ENCODE results near the gene NPC2.

DNA sequence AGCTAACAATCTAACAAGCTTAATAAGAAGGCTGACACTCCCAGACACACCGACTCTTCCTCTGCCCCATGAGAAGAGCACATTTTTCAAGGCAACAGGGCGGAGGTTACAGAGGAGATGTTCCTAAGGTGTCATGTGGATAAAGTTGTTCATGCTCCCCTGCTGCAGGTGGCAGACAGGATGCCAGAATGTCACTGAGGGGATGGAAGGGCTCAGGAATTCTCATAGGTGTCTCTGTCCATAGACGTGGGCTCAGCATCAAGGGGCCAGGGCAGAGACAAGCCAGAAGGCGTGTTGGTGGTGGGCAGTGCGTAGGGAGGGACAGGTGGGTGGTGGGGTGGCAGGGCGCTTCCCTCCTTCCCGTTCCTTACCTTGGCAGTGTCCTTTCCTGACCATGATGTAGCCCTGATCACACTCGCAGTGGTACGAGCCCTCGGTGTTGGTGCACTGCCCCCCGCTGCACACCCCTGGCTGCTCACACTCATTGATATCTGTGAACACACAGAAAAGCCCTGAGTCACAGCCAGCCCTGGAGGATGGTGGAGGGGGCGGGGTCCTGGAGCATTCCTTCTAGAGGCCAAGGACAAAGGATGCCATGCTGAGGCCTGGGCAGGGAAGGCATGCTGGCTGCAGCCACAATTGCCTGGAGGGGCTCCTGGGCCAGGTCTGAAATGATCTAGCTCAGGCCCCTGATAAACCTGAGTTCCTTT is 23.5 kb upstream of the NPC2 start:
- TF ChIP-seq, protein P1, sequence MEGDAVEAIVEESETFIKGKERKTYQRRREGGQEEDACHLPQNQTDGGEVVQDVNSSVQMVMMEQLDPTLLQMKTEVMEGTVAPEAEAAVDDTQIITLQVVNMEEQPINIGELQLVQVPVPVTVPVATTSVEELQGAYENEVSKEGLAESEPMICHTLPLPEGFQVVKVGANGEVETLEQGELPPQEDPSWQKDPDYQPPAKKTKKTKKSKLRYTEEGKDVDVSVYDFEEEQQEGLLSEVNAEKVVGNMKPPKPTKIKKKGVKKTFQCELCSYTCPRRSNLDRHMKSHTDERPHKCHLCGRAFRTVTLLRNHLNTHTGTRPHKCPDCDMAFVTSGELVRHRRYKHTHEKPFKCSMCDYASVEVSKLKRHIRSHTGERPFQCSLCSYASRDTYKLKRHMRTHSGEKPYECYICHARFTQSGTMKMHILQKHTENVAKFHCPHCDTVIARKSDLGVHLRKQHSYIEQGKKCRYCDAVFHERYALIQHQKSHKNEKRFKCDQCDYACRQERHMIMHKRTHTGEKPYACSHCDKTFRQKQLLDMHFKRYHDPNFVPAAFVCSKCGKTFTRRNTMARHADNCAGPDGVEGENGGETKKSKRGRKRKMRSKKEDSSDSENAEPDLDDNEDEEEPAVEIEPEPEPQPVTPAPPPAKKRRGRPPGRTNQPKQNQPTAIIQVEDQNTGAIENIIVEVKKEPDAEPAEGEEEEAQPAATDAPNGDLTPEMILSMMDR (IDR thresholded peaks at IDR 0.05 in 4 of 5, conservative IDR thresholded peaks at IDR 0.05 in 1 of 5), result no peak
- no peak for TF ChIP-seq POLR2A (IDR thresholded peaks at IDR 0.05)

Data from gastrocnemius medialis (tissue), 4 donors.